Central memory CD4-positive, alpha-beta T cell (primary cell): ENCODE data around the gene IL34.
"Not testable (repeated sequence)": the region's sequence is repeated elsewhere in the genome, so short reads cannot be mapped to it uniquely, and the experiment has no call there.

Experiments
- DNase-seq: peaks from one replicate; pipeline ENCODE4 v3.0.0; 2022
- total RNA-seq, 3 experiments: gene quantifications; one replicate each; lab custom pipeline; 2026; lab: John Stamatoyannopoulos, UW

The IL34 gene
- total RNA-seq, result 0 to 0.35 (median 0.05) reads per million in 3 experiments

- DNase-seq, result no peak
These were observed at the start of gene IL34 for GRCh38 chr16:70646260-70647241. TSS of gene IL34 (plus strand) at chr16:70646559. CDS start at chr16:70646948, 389 bp downstream.

GRCh38 chr16:70597135-70597835, 49.1 kb upstream of the IL34 start:
- no peak for DNase-seq

- no peak for DNase-seq
These were observed 47.3 kb upstream of the IL34 start for GRCh38 chr16:70598937-70599503.

- DNase-seq, result no peak
These were observed 45.6 kb upstream of the IL34 start for GRCh38 chr16:70600730-70601129.

GRCh38 chr16:70601576-70602575, 44.5 kb upstream of the IL34 start:
- no peak for DNase-seq

- no peak for DNase-seq
These were observed 43.5 kb upstream of the IL34 start for GRCh38 chr16:70602831-70603230.

- DNase-seq, result no peak
These were observed 41.7 kb upstream of the IL34 start for GRCh38 chr16:70604407-70605282.

- DNase-seq, result no peak
These were observed 41.1 kb upstream of the IL34 start for GRCh38 chr16:70605283-70605657.

- DNase-seq, result no peak
These were observed 37.8 kb upstream of the IL34 start for GRCh38 chr16:70608521-70608920.

GRCh38 chr16:70610273-70611223, 35.8 kb upstream of the IL34 start:
- no peak for DNase-seq

GRCh38 chr16:70611224-70611598, 35.1 kb upstream of the IL34 start:
- DNase-seq, result no peak

GRCh38 chr16:70611785-70612303, 34.5 kb upstream of the IL34 start:
- DNase-seq, result no peak

GRCh38 chr16:70612931-70613330, 33.4 kb upstream of the IL34 start:
- no peak for DNase-seq

GRCh38 chr16:70614208-70614951, 32.0 kb upstream of the IL34 start:
- DNase-seq, result no peak

- no peak for DNase-seq
These were observed 30.4 kb upstream of the IL34 start for GRCh38 chr16:70615945-70616344.

GRCh38 chr16:70621864-70622263, 24.5 kb upstream of the IL34 start:
- DNase-seq, result not testable (repeated sequence)

GRCh38 chr16:70627696-70628095, 18.7 kb upstream of the IL34 start:
- DNase-seq, result no peak

GRCh38 chr16:70630960-70631745, 15.2 kb upstream of the IL34 start:
- DNase-seq, result no peak
